ENCODE results near the gene LEFTY1.

GRCh38 chr1:225872075-225872430 lies 16.9 kb downstream of the LEFTY1 start:
- TF ChIP-seq CTCF (conservative IDR thresholded peaks at IDR 0.05; ENCODE audit: low read length) (no peak), EZH2phosphoT487 (IDR thresholded peaks at IDR 0.05; ENCODE audit: borderline replicate concordance, low read depth, low read length) (no peak)

All from OCI-LY7 (cell line).